ENCODE measurements around the gene PIN4. TPM values are rescaled to one million over a fixed set of nuclear protein-coding genes. Genes with fewer than 3 reads are reported as not detected.
"Not testable (repeated sequence)": the region's sequence is repeated elsewhere in the genome, so short reads cannot be mapped to it uniquely, and the experiment has no call there.

PIN4 gene
- total RNA-seq, 1 donor from 2014 or later, result 12.5 TPM

DNA sequence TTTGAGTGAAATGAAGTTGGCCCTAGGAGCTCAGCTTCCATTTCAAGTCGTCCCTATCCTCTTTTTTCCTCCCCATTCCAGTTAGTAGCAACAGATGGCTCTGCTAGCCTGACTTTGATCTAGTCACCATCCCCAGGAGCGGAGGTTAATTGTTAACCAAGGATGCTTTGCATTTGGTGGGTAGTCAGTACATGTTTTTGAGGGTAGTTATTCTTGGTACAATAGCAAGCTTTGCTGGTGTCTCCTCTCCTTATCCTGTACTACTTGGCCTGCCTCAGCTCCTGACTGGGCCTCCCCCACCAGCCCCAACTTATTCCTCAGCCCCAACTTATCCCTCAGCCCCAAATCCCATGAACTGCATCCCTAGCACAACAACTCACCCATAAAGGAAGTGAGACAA, 35.0 kb upstream of the PIN4 start:
- no peak for TF ChIP-seq CTCF (IDR thresholded peaks at IDR 0.05; ENCODE audit: borderline replicate concordance)
- intact Hi-C loops (cut with micrococcal nuclease), result no loop called here
- no peak overlapping the region for H3K4me3 ChIP-seq
- H3K27me3 ChIP-seq (ENCODE audit: low read depth), result no peaks in the 10 kb centered on the region
- H3K4me1 ChIP-seq, result no peaks in the 10 kb centered on the region
- DNase-seq, result no peak
- no peaks in the 10 kb centered on the region for H3K9me3 ChIP-seq (replicated peaks)
- no peaks in the 10 kb centered on the region for H3K36me3 ChIP-seq
- no peak overlapping the region for H3K27ac ChIP-seq (replicated peaks)

DNA sequence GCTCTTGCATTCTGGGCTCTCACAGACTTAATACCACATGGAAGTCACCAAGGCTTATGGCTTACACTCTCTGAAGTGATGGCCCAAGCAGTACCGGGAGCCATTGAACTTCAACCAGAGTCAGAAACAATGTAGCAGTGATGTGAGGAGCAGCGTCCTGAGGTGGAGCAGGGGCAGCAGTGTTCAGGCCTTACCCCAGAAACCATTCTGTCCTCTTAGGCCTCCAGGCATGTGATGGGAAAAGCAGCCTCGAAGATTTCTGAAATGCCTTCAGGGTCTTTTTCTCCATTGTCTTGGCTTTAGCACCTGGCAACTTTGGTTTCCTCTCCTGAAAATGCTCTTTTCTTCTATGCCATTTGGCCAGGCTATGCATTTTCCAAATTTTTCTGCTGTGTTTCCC, 22.8 kb upstream of the PIN4 start:
- Histone ChIP-seq H3K27me3 (ENCODE audit: low read depth) (no peaks in the 10 kb centered on the region), H3K36me3 (no peaks in the 10 kb centered on the region), H3K4me1 (no peaks in the 10 kb centered on the region), H3K9me3 (replicated peaks) (no peaks in the 10 kb centered on the region), H3K27ac (replicated peaks) (no peak overlapping the region), H3K4me3 (no peak overlapping the region)
- intact Hi-C loops (cut with micrococcal nuclease), result no loop called here
- DNase-seq, result no peak
- no peak for TF ChIP-seq CTCF (IDR thresholded peaks at IDR 0.05; ENCODE audit: borderline replicate concordance)

- intact Hi-C loops (cut with micrococcal nuclease), result no loop called here
- no peaks in the 10 kb centered on the region for H3K36me3 ChIP-seq
Measured at GRCh38 chrX:72159769-72160168, 21.8 kb upstream of the PIN4 start.

GRCh38 chrX:72165551-72165950, 16.0 kb upstream of the PIN4 start:
- Histone ChIP-seq H3K27ac (replicated peaks) (no peak overlapping the region), H3K36me3 (no peaks in the 10 kb centered on the region), H3K4me1 (no peaks in the 10 kb centered on the region), H3K9me3 (replicated peaks) (no peaks in the 10 kb centered on the region), H3K4me3 (no peak overlapping the region), H3K27me3 (ENCODE audit: low read depth) (no peaks in the 10 kb centered on the region)
- intact Hi-C loops (cut with micrococcal nuclease), result no loop called here
- DNase-seq, result no peak
- no peak for TF ChIP-seq CTCF (IDR thresholded peaks at IDR 0.05; ENCODE audit: borderline replicate concordance)

More at GRCh38 chrX:72159769-72160168, 21.8 kb upstream of the PIN4 start:
- Histone ChIP-seq H3K27me3 (ENCODE audit: low read depth) (no peaks in the 10 kb centered on the region), H3K27ac (replicated peaks) (no peak overlapping the region), H3K4me1 (no peaks in the 10 kb centered on the region), H3K9me3 (replicated peaks) (no peaks in the 10 kb centered on the region), H3K4me3 (no peak overlapping the region)
- no peak for DNase-seq
- no peak for TF ChIP-seq CTCF (IDR thresholded peaks at IDR 0.05; ENCODE audit: borderline replicate concordance)

DNA sequence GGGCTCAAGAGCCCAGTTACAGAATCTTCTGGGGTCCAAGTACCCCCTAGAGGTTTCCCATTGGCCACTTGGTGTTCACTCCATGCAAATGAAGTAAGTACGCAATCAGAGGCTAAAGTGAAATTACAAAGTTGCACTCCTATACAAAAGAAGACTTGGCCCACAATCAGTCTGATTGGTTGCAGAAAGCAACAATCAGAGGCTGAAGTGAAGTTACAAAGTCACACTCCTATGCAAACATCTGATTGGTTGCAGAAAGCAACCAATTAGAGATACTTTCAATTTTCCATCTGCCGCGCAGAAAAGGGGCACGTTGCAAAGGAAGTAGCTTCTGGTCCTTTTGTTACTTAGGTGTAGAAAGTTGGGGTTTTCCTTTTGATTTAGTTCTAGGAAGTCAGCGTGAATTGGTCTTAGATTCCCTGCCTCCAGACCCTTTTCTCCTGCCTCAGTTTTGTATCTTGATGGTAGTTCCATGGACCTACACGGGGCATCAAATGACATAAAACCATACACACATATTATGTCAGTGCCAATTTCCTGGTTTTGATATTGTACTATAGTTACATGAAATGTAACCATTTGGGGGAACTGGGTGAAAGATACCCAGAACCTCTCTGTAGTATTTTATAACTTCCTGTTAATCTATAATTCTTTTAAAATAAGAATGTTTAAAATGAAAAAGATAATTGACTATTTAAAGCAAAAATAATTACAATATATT, 12.4 kb upstream of the PIN4 start:
- Histone ChIP-seq H3K27me3 (ENCODE audit: low read depth) (no peaks in the 10 kb centered on the region), H3K27ac (replicated peaks) (no peak overlapping the region), H3K4me1 (no peaks in the 10 kb centered on the region), H3K9me3 (replicated peaks) (no peaks in the 10 kb centered on the region), H3K36me3 (no peaks in the 10 kb centered on the region), H3K4me3 (peak overlapping the region; percentile 23)
- intact Hi-C loops (cut with micrococcal nuclease), result no loop called here
- no peak for DNase-seq
- no peak for TF ChIP-seq CTCF (IDR thresholded peaks at IDR 0.05; ENCODE audit: borderline replicate concordance)

DNA sequence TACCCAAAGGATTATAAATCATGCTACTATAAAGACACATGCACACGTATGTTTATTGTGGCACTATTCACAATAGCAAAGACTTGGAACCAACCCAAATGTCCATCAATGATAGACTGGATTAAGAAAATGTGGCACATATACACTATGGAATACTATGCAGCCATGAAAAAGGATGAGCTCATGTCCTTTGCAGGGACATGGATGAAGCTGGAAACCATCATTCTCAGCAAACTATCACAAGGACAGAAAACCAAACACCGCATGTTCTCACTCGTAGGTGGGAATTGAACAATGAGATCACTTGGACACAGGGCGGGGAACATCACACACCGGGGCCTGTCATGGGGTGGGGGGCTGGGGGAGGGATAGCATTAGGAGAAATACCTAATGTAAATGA, 5.3 kb upstream of the PIN4 start:
- H3K4me1 ChIP-seq; DNase-seq; intact Hi-C loops (cut with micrococcal nuclease): not testable (repeated sequence)

More for the DNA sequence above, 5.3 kb upstream of the PIN4 start:
- H3K9me3 ChIP-seq (replicated peaks); H3K27ac ChIP-seq (replicated peaks); H3K36me3 ChIP-seq; H3K4me3 ChIP-seq; H3K27me3 ChIP-seq (ENCODE audit: low read depth): not testable (repeated sequence)
